Heart left ventricle (tissue), 16 donors: ENCODE results near the gene ZNF451. TPM values are rescaled to one million over a fixed set of nuclear protein-coding genes. Genes with fewer than 3 reads are reported as not detected.

Source experiments
- ATAC-seq, 4 donors: fragments of 200-7000 bp; cut with Tn5 transposase; one replicate each; pipeline ENCODE4 v1.9.1; 2020 to 2022; ENCODE audit warnings: moderate library complexity in 4 of 4, mild to moderate bottlenecking in 3 of 4, moderate number of reproducible peaks in 1 of 4
- DNase-seq, 5 donors: peaks; one replicate each; pipeline ENCODE4 v3.0.0-alpha.2; 2020
- H3K27ac ChIP-seq, 12 donors: fragments of 200-600 bp; sonication (generic) in 4 of 12; one replicate each; pipeline versions ENCODE4 v1.5.0 to v1.8.0; 2016 to 2022; ENCODE audit warnings: mild to moderate bottlenecking in 2 of 12
- H3K27me3 ChIP-seq, 9 donors: fragments of 200-600 bp; sonication (generic) in 2 of 9; one replicate each; pipeline versions ENCODE4 v1.5.1 to v1.8.0; 2016 to 2022; ENCODE audit warnings: mild to moderate bottlenecking in 3 of 9
- H3K36me3 ChIP-seq, 9 donors: fragments of 200-600 bp; sonication (generic) in 2 of 9; one replicate each; pipeline versions ENCODE4 v1.5.0 to v1.8.0; 2018 to 2022; ENCODE audit warnings: mild to moderate bottlenecking in 2 of 9
- H3K4me1 ChIP-seq, 12 donors: fragments of 200-600 bp; sonication (generic) in 4 of 12; one replicate each; pipeline versions ENCODE4 v1.5.0 to v1.8.0; 2016 to 2022; ENCODE audit warnings: mild to moderate bottlenecking in 3 of 12
- H3K4me3 ChIP-seq, 12 donors: fragments of 200-600 bp; sonication (generic) in 4 of 12; one replicate each; pipeline versions ENCODE4 v1.5.0 to v1.8.0; 2017 to 2022; ENCODE audit warnings: mild to moderate bottlenecking in 9 of 12, moderate library complexity in 4 of 12
- H3K9me3 ChIP-seq, 12 donors: fragments of 200-600 bp; sonication (generic) in 4 of 12; one replicate each; pipeline versions ENCODE4 v1.5.0 to v1.8.0; 2016 to 2022; ENCODE audit warnings: mild to moderate bottlenecking in 1 of 12
- CTCF ChIP-seq, 12 donors: fragments of 200-600 bp; sonication (generic) in 4 of 12; IDR thresholded peaks; one replicate each; pipeline versions ENCODE4 v1.5.0 to v1.8.0; 2018 to 2022; ENCODE audit warnings: antibody characterized with exemption in 12 of 12, mild to moderate bottlenecking in 5 of 12
- POLR2A ChIP-seq, 2 donors: fragments of 450-650 bp; IDR thresholded peaks; one replicate each; pipeline ENCODE4 v1.6.1; 2017; ENCODE audit warnings: antibody characterized with exemption in 2 of 2, mild to moderate bottlenecking in 2 of 2, moderate library complexity in 2 of 2
- WGBS, 4 donors: extraction: QIAGEN DNeasy Blood & Tissue Kit in 2 of 4; methylation state at CpG; one replicate each; pipeline versions ENCODE4 v1.1.5 to v1.1.7; 2013 to 2018; 5-methylcytosine and 5-hydroxymethylcytosine counted together
- intact Hi-C, 10 donors: fragments of 100-400 bp; cut with DNase I; formaldehyde crosslinking; loops; one replicate each; pipeline versions ENCODE4 v1.11.1 to v1.14.2; 2022
- polyA plus RNA-seq, 2 donors: library from polyadenylated mRNA; stranded (reverse); fragments of 200-250 nt; gene quantifications; one replicate each; pipeline ENCODE4 v1.2.3, GENCODE V29; 2013
- total RNA-seq, 9 donors: library from RNA; depleted of rRNA in 2 of 9; stranded (reverse); fragments of >200 nt in 2 of 9; fragmentation: NEBNext Ultra II Directional in 3 of 9; extraction: Animal tissue kit (Norgen Biotek cat#: 25700) in 3 of 9; gene quantifications; one replicate each; pipeline versions ENCODE4 v1.1.0 to v1.2.4, GENCODE V29; 2016 to 2023
- donor health status: ischemic (EF 13 %, LVEDD 7.1; RV severe dilation, severe dysfunction).
- donor health status: healthy with polysubstance abuse.
- donor health status: DM: no; HTN: yes; CAD: no.
- donor health status: DM: no; HTN: no; CAD: no.
- donor health status: ischemic (EF 25% LVEDD 6.9; RV normal size, moderate dysfunction).
- donor health status: ischemic (EF 25% LVEDD 5.7; RV mildly dilated, moderate dysfunction).
- donor health status: healthy.
- donor health status: DM: yes; HTN: yes; CAD: no.
- donor health status: ischemic (EF 35%, LVEDD 5.7; RV mildly dilated, moderate dysfunction).
- donor health status: nonischemic (EF 11% LVEDD 7.7; RV severe dilation, severe dysfunction).
- donor health status: DM: yes; HTN: yes; CAD: no.
- donor health status: PGD.
- donor health status: ischemic (EF 29% LVEDD 5.4; RV normal size, mild dysfunction).
- donor health status: nonischemic (EF 23%, LVEDD 6.1; RV moderate dilation, normal function).

The ZNF451 gene
- total and polyA plus RNA-seq, 11 donors = 8.8 to 37.1 (median 21.4) TPM

DNA sequence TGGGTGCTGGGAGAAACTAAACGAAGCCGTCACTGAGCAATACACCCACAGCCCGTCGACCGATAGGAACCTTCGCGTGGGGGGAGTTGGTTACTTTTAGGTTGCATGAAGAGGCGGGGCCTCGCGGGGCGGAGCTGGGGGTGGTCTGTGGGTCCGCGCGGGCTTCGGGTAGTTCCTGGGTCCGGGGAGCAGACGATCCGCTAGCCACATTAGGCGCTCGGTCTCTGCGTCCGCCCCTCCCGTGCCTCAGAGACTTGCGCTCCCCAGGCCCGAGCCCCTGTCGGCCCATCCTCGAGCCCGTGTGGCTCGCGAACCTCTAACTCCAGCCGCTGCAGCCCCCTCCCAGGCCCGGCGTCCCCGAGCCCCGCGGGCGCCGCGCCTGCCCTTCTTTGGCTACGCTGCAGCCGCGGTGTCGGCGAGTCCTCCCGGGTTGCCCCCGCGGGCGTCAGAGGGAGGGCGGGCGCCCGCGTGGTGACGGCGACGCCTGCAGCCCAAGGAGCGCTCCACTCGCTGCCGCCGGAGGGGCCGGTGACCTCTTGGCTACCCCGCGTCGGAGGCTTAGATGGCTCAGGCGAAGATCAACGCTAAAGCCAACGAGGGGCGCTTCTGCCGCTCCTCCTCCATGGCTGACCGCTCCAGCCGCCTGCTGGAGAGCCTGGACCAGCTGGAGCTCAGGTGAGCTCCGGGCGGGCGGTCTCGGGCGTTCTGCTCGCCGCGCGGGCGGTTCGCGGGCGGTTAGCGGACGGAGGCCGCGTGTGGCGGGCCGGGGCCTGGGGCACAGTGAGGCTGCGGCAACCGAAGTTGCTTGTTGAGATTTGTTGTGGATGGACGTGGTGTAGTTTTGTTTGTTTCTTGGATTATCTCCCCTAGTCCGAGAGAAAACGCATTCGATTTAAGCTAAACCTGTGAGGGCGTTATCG is 82.4 kb downstream of the ZNF451 start, which contains the start of gene BAG2:
BAG2 (plus strand) TSS at position 191 of the 920 bp plus-strand sequence; CDS start at position 563, 372 bp downstream.
- Histone ChIP-seq H3K36me3 (peaks cover 0 to 17% (median 6%) of the 10 kb centered on the region in 9 donors), H3K27me3 (no peaks in the 10 kb centered on the region), H3K4me1 (peaks cover 0 to 32% (median 12%) of the 10 kb centered on the region in 12 donors), H3K9me3 (no peaks in the 10 kb centered on the region), H3K27ac (peak within 1 kb of the TSS; percentile 31 to 97 (median 92)), H3K4me3 (peak within 1 kb of the TSS; percentile 55 to 86 (median 78))
- DNase-seq (peak; percentile 86 to 93 (median 91)), ATAC-seq (peak; percentile 71 to 97 (median 95))
- intact Hi-C loops = loop anchor here in 8 of 10 donors (2.0 to 10.0 kb wide), 7 partner anchors 42 to 145 kb away; partner anchors contain the start of genes PRIM2 (in 5 of the 8), RAB23 (in 2 of the 8) and KIAA1586 (in 1 of the 8)
- TF ChIP-seq CTCF (IDR thresholded peaks at IDR 0.05) = peak in 9 of 12 donors; percentile 9 to 50 (median 23)
- peak in 1 of 2 donors; percentile 84 for TF ChIP-seq POLR2A (IDR thresholded peaks at IDR 0.05)
- WGBS, 4 donors = 1% methylated on average over 44 to 97 of the region's 97 CpGs

DNA sequence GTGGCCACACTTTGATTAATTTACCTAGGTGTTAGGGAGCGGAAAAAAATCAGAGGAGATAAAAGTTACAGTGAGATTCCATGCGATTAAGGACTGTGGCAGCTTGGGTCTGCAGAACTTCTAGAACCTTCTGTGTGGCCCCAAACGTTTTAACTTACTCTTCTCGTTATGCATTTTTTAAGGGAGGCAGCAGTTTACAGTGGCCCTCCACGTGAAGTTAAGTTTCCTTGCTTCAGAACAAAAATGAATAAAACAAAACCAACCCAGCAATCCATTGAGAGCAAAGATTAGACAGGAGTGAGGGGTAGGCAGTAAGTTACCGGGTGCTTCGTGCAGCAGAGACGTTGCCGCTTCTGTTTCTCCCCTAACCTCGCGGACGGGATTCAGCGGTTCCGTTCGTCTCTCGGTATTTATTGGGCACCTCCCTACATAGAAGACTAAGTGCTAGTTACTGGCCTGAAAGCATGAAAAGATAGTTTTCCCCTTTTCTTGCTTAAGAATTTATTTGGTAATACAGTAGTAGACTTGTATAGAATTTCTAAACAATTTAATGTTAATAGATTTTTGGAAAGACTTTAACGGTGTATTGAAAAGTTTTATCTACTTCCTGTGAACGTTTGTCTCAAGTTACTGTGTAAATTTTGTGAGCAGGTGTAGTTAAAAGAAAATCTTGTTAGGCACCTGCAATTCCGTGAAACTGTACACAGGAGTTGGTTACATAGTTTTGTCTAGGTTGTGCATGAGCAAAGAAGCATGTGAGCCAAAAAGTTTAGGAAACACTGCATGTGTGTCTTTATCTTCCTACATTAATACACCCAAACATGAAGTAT is 83.3 kb downstream of the ZNF451 start:
- ATAC-seq (peak in 1 of 4 donors; percentile 32), DNase-seq (peak in 3 of 5 donors; percentile 16 to 33 (median 25))
- peak overlapping the region; percentile 31 to 97 (median 92) for H3K27ac ChIP-seq
- H3K4me3 ChIP-seq = peak overlapping the region; percentile 55 to 86 (median 78)
- peaks cover 0 to 9% (median 0%) of the 10 kb centered on the region in 9 donors for H3K36me3 ChIP-seq
- H3K9me3 ChIP-seq = no peaks in the 10 kb centered on the region
- 8 to 28% (median 12%) methylated on average over 19 of the region's 19 CpGs for WGBS, 4 donors
- intact Hi-C loops = loop anchor here in 8 of 10 donors (2.0 to 10.0 kb wide), 7 partner anchors 42 to 144 kb away; partner anchors contain the start of genes PRIM2 (in 5 of the 8), RAB23 (in 2 of the 8) and KIAA1586 (in 1 of the 8)
- peaks cover 0 to 38% (median 15%) of the 10 kb centered on the region in 12 donors for H3K4me1 ChIP-seq
- no peak for TF ChIP-seq CTCF (IDR thresholded peaks at IDR 0.05)
- no peak for TF ChIP-seq POLR2A (IDR thresholded peaks at IDR 0.05)
- H3K27me3 ChIP-seq = no peaks in the 10 kb centered on the region

DNA sequence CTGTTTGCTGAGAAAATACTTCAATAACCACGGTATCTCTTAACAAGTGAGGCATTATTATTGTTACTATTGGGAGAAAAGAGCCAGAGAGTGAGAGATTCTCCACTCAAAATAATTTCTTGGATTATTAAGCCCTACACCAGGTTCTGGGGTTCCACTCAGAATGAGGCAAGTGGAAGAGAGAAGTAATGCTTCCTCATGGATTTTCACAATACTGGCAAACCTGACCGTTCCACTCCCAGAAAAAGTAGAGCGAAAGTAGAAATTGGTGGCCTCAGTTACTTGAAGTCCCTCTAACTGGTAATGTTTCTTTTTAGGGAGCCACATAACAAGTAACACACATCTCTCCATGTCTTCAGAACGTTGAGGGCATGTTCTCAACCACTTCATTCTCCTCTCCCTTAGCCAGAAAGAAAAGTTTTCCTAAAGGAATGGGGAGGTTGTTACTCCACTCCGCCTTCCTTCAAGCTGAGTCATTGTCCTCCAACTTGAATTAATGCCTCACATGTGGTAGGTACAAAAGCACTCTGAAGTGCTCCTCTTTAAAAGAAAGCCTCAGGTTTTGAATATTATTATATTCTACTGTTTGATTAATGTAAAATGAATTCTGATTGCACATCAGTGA is 84.0 kb downstream of the ZNF451 start:
- H3K36me3 ChIP-seq = peaks cover 0 to 2% (median 0%) of the 10 kb centered on the region in 9 donors
- DNase-seq (no peak), ATAC-seq (no peak)
- intact Hi-C loops = loop anchor here in 8 of 10 donors (2.0 to 10.0 kb wide), 7 partner anchors 43 to 143 kb away; partner anchors contain the start of genes PRIM2 (in 5 of the 8), RAB23 (in 2 of the 8) and KIAA1586 (in 1 of the 8)
- no peaks in the 10 kb centered on the region for H3K27me3 ChIP-seq
- WGBS, 4 donors = 63 to 68% (median 64%) methylated on average over 5 of the region's 5 CpGs
- H3K4me1 ChIP-seq = peaks cover 0 to 46% (median 20%) of the 10 kb centered on the region in 12 donors
- no peak for TF ChIP-seq CTCF (IDR thresholded peaks at IDR 0.05)
- no peaks in the 10 kb centered on the region for H3K9me3 ChIP-seq
- peak overlapping the region in 11 of 12 donors; percentile 69 to 97 (median 93) for H3K27ac ChIP-seq
- peak overlapping the region in 11 of 12 donors; percentile 69 to 86 (median 78) for H3K4me3 ChIP-seq
